ENCODE data around the gene AP4B1. TPM values are rescaled to one million over a fixed set of nuclear protein-coding genes. Genes with fewer than 3 reads are reported as not detected.
"Not testable (repeated sequence)": the region's sequence is repeated elsewhere in the genome, so short reads cannot be mapped to it uniquely, and the experiment has no call there.

AP4B1 gene
- total and polyA plus RNA-seq, 2 experiments from 2014 or later = 9.8 to 11.1 TPM

GRCh38 chr1:113949007-113949406 lies 44.4 kb upstream of the AP4B1 start:
- peak; percentile 29 for TF ChIP-seq CTCF (IDR thresholded peaks at IDR 0.05; ENCODE audit: poor library complexity)
- no peak for TF ChIP-seq EZH2phosphoT487 (IDR thresholded peaks at IDR 0.05; ENCODE audit: low read depth, severe bottlenecking, unreplicated experiment)
- TF ChIP-seq EZH2 (IDR thresholded peaks at IDR 0.05; ENCODE audit: borderline replicate concordance) = no peak
- Histone ChIP-seq H3K4me3 (no peak overlapping the region), H4K20me1 (ENCODE audit: insufficient read depth, poor library complexity, severe bottlenecking) (peaks cover 12% of the 10 kb centered on the region), H3K9me2 (replicated peaks; ENCODE audit: insufficient read depth) (no peaks in the 10 kb centered on the region), H3K36me3 (replicated peaks; ENCODE audit: insufficient read depth, low read depth) (no peaks in the 10 kb centered on the region), H3K27me3 (no peaks in the 10 kb centered on the region), H3K79me2 (peaks cover 78% of the 10 kb centered on the region), H3K9me3 (ENCODE audit: low read depth) (no peaks in the 10 kb centered on the region), H3K4me1 (ENCODE audit: insufficient read depth) (peaks cover 31% of the 10 kb centered on the region), H2AFZ (no peak overlapping the region), H3K27ac (no peak overlapping the region), H3K4me2 (no peak overlapping the region)
- DNase-seq (ENCODE audit: low spot score) = no peak
- WGBS (ENCODE audit: low lambda C conversion rate, missing lambda C conversion rate) = 64% methylated on average over 5 of the region's 5 CpGs

GRCh38 chr1:113948151-113948550 lies 43.6 kb upstream of the AP4B1 start:
- Histone ChIP-seq H3K27ac (peak overlapping the region; percentile 41), H4K20me1 (ENCODE audit: insufficient read depth, poor library complexity, severe bottlenecking) (peaks cover 16% of the 10 kb centered on the region), H3K79me2 (peaks cover 82% of the 10 kb centered on the region), H3K4me1 (ENCODE audit: insufficient read depth) (peaks cover 31% of the 10 kb centered on the region), H3K4me2 (peak overlapping the region; percentile 43)
- not testable (repeated sequence) for H3K27me3 ChIP-seq; H3K9me2 ChIP-seq (replicated peaks; ENCODE audit: insufficient read depth); H3K9me3 ChIP-seq (ENCODE audit: low read depth); H2AFZ ChIP-seq; H3K4me3 ChIP-seq; H3K36me3 ChIP-seq (replicated peaks; ENCODE audit: insufficient read depth, low read depth); DNase-seq (ENCODE audit: low spot score)
- 82% methylated on average over 4 of the region's 4 CpGs for WGBS (ENCODE audit: low lambda C conversion rate, missing lambda C conversion rate)

- H3K27me3 ChIP-seq = no peaks in the 10 kb centered on the region
- no peak for TF ChIP-seq CTCF (IDR thresholded peaks at IDR 0.05; ENCODE audit: poor library complexity)
- no peak for TF ChIP-seq EZH2phosphoT487 (IDR thresholded peaks at IDR 0.05; ENCODE audit: low read depth, severe bottlenecking, unreplicated experiment)
- TF ChIP-seq EZH2 (IDR thresholded peaks at IDR 0.05; ENCODE audit: borderline replicate concordance) = no peak
- peak overlapping the region; percentile 41 for H3K27ac ChIP-seq
- H3K36me3 ChIP-seq (replicated peaks; ENCODE audit: insufficient read depth, low read depth) = no peaks in the 10 kb centered on the region
- H4K20me1 ChIP-seq (ENCODE audit: insufficient read depth, poor library complexity, severe bottlenecking) = peaks cover 16% of the 10 kb centered on the region
- H3K4me1 ChIP-seq (ENCODE audit: insufficient read depth) = peaks cover 31% of the 10 kb centered on the region
- no peak overlapping the region for H2AFZ ChIP-seq
- WGBS (ENCODE audit: low lambda C conversion rate, missing lambda C conversion rate) = 30% methylated on average over 3 of the region's 3 CpGs
- no peak overlapping the region for H3K4me3 ChIP-seq
- peak overlapping the region; percentile 43 for H3K4me2 ChIP-seq
- no peaks in the 10 kb centered on the region for H3K9me3 ChIP-seq (ENCODE audit: low read depth)
- peaks cover 84% of the 10 kb centered on the region for H3K79me2 ChIP-seq
- no peaks in the 10 kb centered on the region for H3K9me2 ChIP-seq (replicated peaks; ENCODE audit: insufficient read depth)
- no peak for DNase-seq (ENCODE audit: low spot score)
Observed at GRCh38 chr1:113947388-113948107, 42.9 kb upstream of the AP4B1 start.

- H3K4me2 ChIP-seq = peak overlapping the region; percentile 43
- H3K36me3 ChIP-seq (replicated peaks; ENCODE audit: insufficient read depth, low read depth) = no peaks in the 10 kb centered on the region
- peaks cover 83% of the 10 kb centered on the region for H3K79me2 ChIP-seq
- H3K9me2 ChIP-seq (replicated peaks; ENCODE audit: insufficient read depth) = no peaks in the 10 kb centered on the region
- H3K4me1 ChIP-seq (ENCODE audit: insufficient read depth) = peaks cover 31% of the 10 kb centered on the region
- H2AFZ ChIP-seq = no peak overlapping the region
- no peaks in the 10 kb centered on the region for H3K9me3 ChIP-seq (ENCODE audit: low read depth)
- no peak for DNase-seq (ENCODE audit: low spot score)
- H3K27me3 ChIP-seq = no peaks in the 10 kb centered on the region
- no peak for TF ChIP-seq CTCF (IDR thresholded peaks at IDR 0.05; ENCODE audit: poor library complexity)
- no peak for TF ChIP-seq EZH2 (IDR thresholded peaks at IDR 0.05; ENCODE audit: borderline replicate concordance)
- TF ChIP-seq EZH2phosphoT487 (IDR thresholded peaks at IDR 0.05; ENCODE audit: low read depth, severe bottlenecking, unreplicated experiment) = no peak
- no peak overlapping the region for H3K4me3 ChIP-seq
- H4K20me1 ChIP-seq (ENCODE audit: insufficient read depth, poor library complexity, severe bottlenecking) = peaks cover 16% of the 10 kb centered on the region
- H3K27ac ChIP-seq = peak overlapping the region; percentile 41
- 24% methylated on average over 3 of the region's 3 CpGs for WGBS (ENCODE audit: low lambda C conversion rate, missing lambda C conversion rate)
Observed at GRCh38 chr1:113946678-113947387, 42.2 kb upstream of the AP4B1 start.
